DOHH2 (cell line): Measurements from ENCODE around the gene TRPM2.

Source experiments
- H3F3A ChIP-seq: fragments of 200-600 bp; sonication (generic), shearing (Covaris generic); 2 replicates; pipeline ENCODE4 v1.6.0; 2016; ENCODE audit warnings: antibody characterized with exemption, mild to moderate bottlenecking; ENCODE audit not compliant: control insufficient read depth, insufficient read depth
- H3K27ac ChIP-seq: fragments of 200-600 bp; sonication (generic); 2 replicates; pipeline ENCODE4 v1.5.1; 2014; ENCODE audit warnings: low read depth, mild to moderate bottlenecking, low read length, moderate library complexity
- H3K27me3 ChIP-seq: fragments of 200-600 bp; sonication (generic); 2 replicates; pipeline ENCODE4 v1.6.1; 2014; ENCODE audit warnings: mild to moderate bottlenecking, low read length, mixed read lengths; ENCODE audit not compliant: control insufficient read depth
- H3K36me3 ChIP-seq: fragments of 200-600 bp; sonication (generic); 2 replicates; pipeline ENCODE4 v1.6.1; 2014; ENCODE audit warnings: mild to moderate bottlenecking, low read length, moderate library complexity, mixed read lengths; ENCODE audit not compliant: control insufficient read depth
- H3K4me1 ChIP-seq: fragments of 200-600 bp; sonication (generic); 2 replicates; pipeline ENCODE4 v1.6.1; 2014; ENCODE audit warnings: mild to moderate bottlenecking, low read length, mixed read lengths; ENCODE audit not compliant: control insufficient read depth
- H3K4me2 ChIP-seq: fragments of 200-600 bp; sonication (generic); 2 replicates; pipeline ENCODE4 v1.6.0; 2014; ENCODE audit warnings: mild to moderate bottlenecking, low read length, moderate library complexity
- H3K4me3 ChIP-seq: fragments of 200-600 bp; sonication (generic); 2 replicates; pipeline ENCODE4 v1.5.1; 2014; ENCODE audit warnings: mild to moderate bottlenecking, low read length, mixed read lengths
- H3K79me2 ChIP-seq: fragments of 200-600 bp; sonication (generic); 2 replicates; pipeline ENCODE4 v1.6.1; 2014; ENCODE audit warnings: mild to moderate bottlenecking, low read length, mixed read lengths; ENCODE audit not compliant: control insufficient read depth
- H3K9me2 ChIP-seq: fragments of 200-600 bp; sonication (generic); replicated peaks from 2 replicates; pipeline ENCODE4 v1.6.1; 2014; ENCODE audit warnings: mild to moderate bottlenecking, low read length, mixed read lengths; ENCODE audit not compliant: control insufficient read depth
- H3K9me3 ChIP-seq: fragments of 200-600 bp; sonication (generic); 2 replicates; pipeline ENCODE4 v1.6.1; 2014; ENCODE audit warnings: antibody characterized with exemption, low read length, mixed read lengths; ENCODE audit not compliant: control insufficient read depth, insufficient read depth
- H4K20me1 ChIP-seq: fragments of 200-600 bp; sonication (generic); 2 replicates; pipeline ENCODE4 v1.6.0; 2014; ENCODE audit warnings: low read depth, mild to moderate bottlenecking, antibody characterized with exemption, low read length, moderate library complexity; ENCODE audit not compliant: control insufficient read depth, insufficient read depth
- CTCF ChIP-seq: fragments of 200-600 bp; sonication (generic); IDR thresholded peaks from one replicate; pipeline ENCODE4 v1.5.1; 2014; ENCODE audit warnings: antibody characterized with exemption, mild to moderate bottlenecking, low read depth, low read length; ENCODE audit not compliant: poor library complexity, severe bottlenecking
- EZH2phosphoT487 ChIP-seq: fragments of 200-600 bp; sonication (generic); IDR thresholded peaks from 2 replicates; pipeline ENCODE4 v1.6.1; 2017; ENCODE audit warnings: borderline replicate concordance, mild to moderate bottlenecking, antibody characterized with exemption, low read length, moderate library complexity, mixed read lengths

Gene TRPM2

GRCh38 chr21:44376606-44377005 is 23.2 kb downstream of the TRPM2 start:
- Histone ChIP-seq H3K36me3 (no peaks in the 10 kb centered on the region), H3K4me1 (no peaks in the 10 kb centered on the region), H4K20me1 (no peaks in the 10 kb centered on the region), H3K9me3 (peaks cover 2% of the 10 kb centered on the region; the same call in 1 of the 2 replicates), H3K4me2 (no peak overlapping the region), H3F3A (no peaks in the 10 kb centered on the region), H3K4me3 (no peak overlapping the region), H3K27ac (no peak overlapping the region), H3K9me2 (no peaks in the 10 kb centered on the region), H3K79me2 (no peaks in the 10 kb centered on the region), H3K27me3 (no peaks in the 10 kb centered on the region)
- no peak for TF ChIP-seq EZH2phosphoT487
- no peak for TF ChIP-seq CTCF

- no peak overlapping the region for H3K27ac ChIP-seq
- no peaks in the 10 kb centered on the region for H3K9me2 ChIP-seq
- no peaks in the 10 kb centered on the region for H3F3A ChIP-seq
- no peaks in the 10 kb centered on the region for H3K79me2 ChIP-seq
- peak; percentile 28 for TF ChIP-seq CTCF
- TF ChIP-seq EZH2phosphoT487: no peak
- H3K4me3 ChIP-seq: no peak overlapping the region
- no peaks in the 10 kb centered on the region for H3K27me3 ChIP-seq
- no peaks in the 10 kb centered on the region for H3K36me3 ChIP-seq
- H3K4me2 ChIP-seq: no peak overlapping the region
- no peaks in the 10 kb centered on the region for H4K20me1 ChIP-seq
- no peaks in the 10 kb centered on the region for H3K4me1 ChIP-seq
- H3K9me3 ChIP-seq: peaks cover 2% of the 10 kb centered on the region; the same call in 1 of the 2 replicates
These were observed 23.9 kb downstream of the TRPM2 start for GRCh38 chr21:44377201-44377921.

GRCh38 chr21:44377922-44378645 is 24.7 kb downstream of the TRPM2 start:
- no peak overlapping the region for H3K4me2 ChIP-seq
- no peaks in the 10 kb centered on the region for H3K4me1 ChIP-seq
- no peaks in the 10 kb centered on the region for H3K9me2 ChIP-seq
- no peak overlapping the region for H3K4me3 ChIP-seq
- no peaks in the 10 kb centered on the region for H3K36me3 ChIP-seq
- H3F3A ChIP-seq: no peaks in the 10 kb centered on the region
- no peaks in the 10 kb centered on the region for H4K20me1 ChIP-seq
- no peaks in the 10 kb centered on the region for H3K79me2 ChIP-seq
- H3K27ac ChIP-seq: no peak overlapping the region
- TF ChIP-seq CTCF: no peak
- no peaks in the 10 kb centered on the region for H3K27me3 ChIP-seq
- peaks cover 2% of the 10 kb centered on the region; the same call in 1 of the 2 replicates for H3K9me3 ChIP-seq
